Measurements from ENCODE around the gene KRTAP5-8. TPM values are rescaled to one million over a fixed set of nuclear protein-coding genes. Genes with fewer than 3 reads are reported as not detected.

Gene KRTAP5-8
- total and polyA plus RNA-seq, 2 donors (not counting 3 experiments of a cell fraction or from before 2014, with no cell fraction given), result 0.17 TPM; not detected in 1

DNA sequence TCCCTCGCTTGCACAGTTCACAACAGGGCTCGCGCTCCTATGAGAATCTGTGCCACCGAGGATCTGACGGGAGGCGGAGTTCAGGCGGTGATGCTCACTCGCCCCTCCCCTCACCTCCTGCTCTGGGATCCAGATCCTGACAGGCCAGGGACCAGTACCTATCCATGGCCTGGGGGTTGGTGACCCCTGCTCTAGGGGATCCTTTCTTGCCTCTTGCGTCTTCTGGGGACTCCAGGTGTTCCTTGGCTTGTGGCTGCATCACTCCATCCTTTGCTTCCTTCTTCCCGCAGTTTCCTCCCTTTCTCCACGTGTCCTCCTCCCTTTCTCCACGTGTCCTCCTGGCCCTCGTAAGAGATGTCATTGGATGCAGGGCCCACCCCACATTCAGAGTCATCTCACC lies 41.4 kb upstream of the KRTAP5-8 start:
- ChIA-PET POLR2A (no interaction called here), CTCF (interaction anchor here (1.1 kb wide), 1 partner anchor 11 kb away, joined by 3 read pairs; no protein-coding TSS in a partner anchor)
- dilution Hi-C loops (cut with MboI; ENCODE audit: extremely low pct_ligation_motif_present, low sequenced_read_pairs) (no loop called here), intact Hi-C loops (cut with micrococcal nuclease) (no loop called here)
- no peak for TF ChIP-seq EZH2 (IDR thresholded peaks at IDR 0.05; ENCODE audit: borderline replicate concordance, low read depth, low read length, severe bottlenecking)
- no peak for TF ChIP-seq POLR2A (IDR thresholded peaks at IDR 0.05; ENCODE audit: low read depth, low read length)
- TF ChIP-seq FOS (IDR thresholded peaks at IDR 0.05; ENCODE audit: borderline replicate concordance, insufficient read depth, low read length), result no peak
- no peak for TF ChIP-seq GATA2 (IDR thresholded peaks at IDR 0.05; ENCODE audit: insufficient read depth, insufficient read length, low read depth, low read length)
- no peak for TF ChIP-seq JUN (IDR thresholded peaks at IDR 0.05; ENCODE audit: borderline replicate concordance, insufficient read depth, insufficient read length, low read depth)
- no peak for TF ChIP-seq POLR2AphosphoS5 (IDR thresholded peaks at IDR 0.05; ENCODE audit: insufficient read depth, low read depth, low read length)
- no peak for TF ChIP-seq MYC (IDR thresholded peaks at IDR 0.05; ENCODE audit: low read depth, low read length)
- TF ChIP-seq, protein P1, sequence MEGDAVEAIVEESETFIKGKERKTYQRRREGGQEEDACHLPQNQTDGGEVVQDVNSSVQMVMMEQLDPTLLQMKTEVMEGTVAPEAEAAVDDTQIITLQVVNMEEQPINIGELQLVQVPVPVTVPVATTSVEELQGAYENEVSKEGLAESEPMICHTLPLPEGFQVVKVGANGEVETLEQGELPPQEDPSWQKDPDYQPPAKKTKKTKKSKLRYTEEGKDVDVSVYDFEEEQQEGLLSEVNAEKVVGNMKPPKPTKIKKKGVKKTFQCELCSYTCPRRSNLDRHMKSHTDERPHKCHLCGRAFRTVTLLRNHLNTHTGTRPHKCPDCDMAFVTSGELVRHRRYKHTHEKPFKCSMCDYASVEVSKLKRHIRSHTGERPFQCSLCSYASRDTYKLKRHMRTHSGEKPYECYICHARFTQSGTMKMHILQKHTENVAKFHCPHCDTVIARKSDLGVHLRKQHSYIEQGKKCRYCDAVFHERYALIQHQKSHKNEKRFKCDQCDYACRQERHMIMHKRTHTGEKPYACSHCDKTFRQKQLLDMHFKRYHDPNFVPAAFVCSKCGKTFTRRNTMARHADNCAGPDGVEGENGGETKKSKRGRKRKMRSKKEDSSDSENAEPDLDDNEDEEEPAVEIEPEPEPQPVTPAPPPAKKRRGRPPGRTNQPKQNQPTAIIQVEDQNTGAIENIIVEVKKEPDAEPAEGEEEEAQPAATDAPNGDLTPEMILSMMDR (IDR thresholded peaks at IDR 0.05; ENCODE audit: extremely low read depth in 1 of 2, insufficient read depth in 1 of 2, low read depth in 1 of 2, low read length in 2 of 2), result no peak
- TF ChIP-seq, protein P2, sequence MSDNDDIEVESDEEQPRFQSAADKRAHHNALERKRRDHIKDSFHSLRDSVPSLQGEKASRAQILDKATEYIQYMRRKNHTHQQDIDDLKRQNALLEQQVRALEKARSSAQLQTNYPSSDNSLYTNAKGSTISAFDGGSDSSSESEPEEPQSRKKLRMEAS (IDR thresholded peaks at IDR 0.05; ENCODE audit: insufficient read depth, insufficient read length), result no peak
- no peaks in the 10 kb centered on the region for H3K4me1 ChIP-seq (ENCODE audit: control insufficient read depth, extremely low read depth, insufficient read depth, low read length)
- BruUV-seq (replicated peaks), result no TSS peak
- no peak overlapping the region for H3K4me2 ChIP-seq (ENCODE audit: insufficient read depth, low read length)
- H3K4me3 ChIP-seq (replicated peaks in 1 of 3; ENCODE audit: insufficient read depth in 1 of 3, low read depth in 1 of 3, low read length in 3 of 3), result no peak overlapping the region
- H3K9ac ChIP-seq (replicated peaks; ENCODE audit: extremely low read depth, insufficient read depth, low read length), result no peak overlapping the region
- no peaks in the 10 kb centered on the region for H3K27me3 ChIP-seq (ENCODE audit: control insufficient read depth in 2 of 2, insufficient read depth in 2 of 2, low read length in 2 of 2)
- no peak overlapping the region for H2AFZ ChIP-seq (ENCODE audit: low read depth, low read length)
- no peaks in the 10 kb centered on the region for H3K9me3 ChIP-seq (replicated peaks; ENCODE audit: control insufficient read depth, insufficient read depth, low read length)
- H3K9me1 ChIP-seq (replicated peaks; ENCODE audit: control insufficient read depth, extremely low read depth, insufficient read depth, low read length), result no peaks in the 10 kb centered on the region
- no peak overlapping the region for H3K27ac ChIP-seq (ENCODE audit: insufficient read depth, low read depth, low read length)
- H4K20me1 ChIP-seq (replicated peaks; ENCODE audit: control insufficient read depth, extremely low read depth, insufficient read depth, low read length), result no peaks in the 10 kb centered on the region
- peaks cover 12 to 36% of the 10 kb centered on the region in 2 experiments for H3K36me3 ChIP-seq (ENCODE audit: control insufficient read depth in 2 of 2, extremely low read depth in 1 of 2, insufficient read depth in 2 of 2, low read length in 2 of 2)
- no peak for DNase-seq (ENCODE audit: low read depth, low spot score)
- H3K79me2 ChIP-seq (ENCODE audit: control insufficient read depth, insufficient read depth, low read length), result no peaks in the 10 kb centered on the region
- no peak for FAIRE-seq
